HPDE6-E6E7 (cell line): Measurements from ENCODE around the gene TRNT1.

Experiments used
- DNase-seq: peaks from one replicate; pipeline ENCODE4 v3.0.0; 2011; ENCODE audit warnings: missing footprints; ENCODE audit errors: extremely low spot score

Gene TRNT1

GRCh38 chr3:3126477-3127431 is at the start of gene TRNT1:
TSS of gene TRNT1 (plus strand) at chr3:3126940. CDS start at chr3:3129041, 2,101 bp downstream.
- peak; percentile 59 for DNase-seq

- DNase-seq, result no peak
Measured at GRCh38 chr3:3080309-3080708, 46.4 kb upstream of the TRNT1 start.

GRCh38 chr3:3081381-3082233 is 45.1 kb upstream of the TRNT1 start:
- DNase-seq, result no peak

GRCh38 chr3:3082234-3082924 is 44.4 kb upstream of the TRNT1 start:
- no peak for DNase-seq

- DNase-seq, result no peak
Measured at GRCh38 chr3:3084890-3085289, 41.9 kb upstream of the TRNT1 start.

- no peak for DNase-seq
Measured at GRCh38 chr3:3085782-3086181, 41.0 kb upstream of the TRNT1 start.

GRCh38 chr3:3086239-3086638 is 40.5 kb upstream of the TRNT1 start:
- DNase-seq, result no peak

GRCh38 chr3:3087279-3087678 is 39.5 kb upstream of the TRNT1 start:
- no peak for DNase-seq

GRCh38 chr3:3087716-3088465 is 38.8 kb upstream of the TRNT1 start:
- DNase-seq, result no peak

- DNase-seq, result no peak
Measured at GRCh38 chr3:3089017-3089416, 37.7 kb upstream of the TRNT1 start.

- DNase-seq, result no peak
Measured at GRCh38 chr3:3097958-3098357, 28.8 kb upstream of the TRNT1 start.

GRCh38 chr3:3101660-3102458 is 24.9 kb upstream of the TRNT1 start:
- no peak for DNase-seq

- DNase-seq, result no peak
Measured at GRCh38 chr3:3102751-3103150, 24.0 kb upstream of the TRNT1 start.

GRCh38 chr3:3105246-3105645 is 21.5 kb upstream of the TRNT1 start:
- DNase-seq, result no peak

GRCh38 chr3:3105815-3106214 is 20.9 kb upstream of the TRNT1 start:
- no peak for DNase-seq

GRCh38 chr3:3107181-3107580 is 19.6 kb upstream of the TRNT1 start:
- DNase-seq, result no peak

GRCh38 chr3:3107858-3108257 is 18.9 kb upstream of the TRNT1 start:
- no peak for DNase-seq

- no peak for DNase-seq
Measured at GRCh38 chr3:3109407-3110298, 17.1 kb upstream of the TRNT1 start.

GRCh38 chr3:3110299-3110630 is 16.5 kb upstream of the TRNT1 start, which contains the start of gene IL5RA:
TSS of gene IL5RA (minus strand) at chr3:3110374. CDS start at chr3:3104984, 5,390 bp downstream.
- no peak for DNase-seq
